Subcutaneous abdominal adipose tissue (tissue), 5 donors: ENCODE data around the gene C1orf21.

Experiments
- H3K27ac ChIP-seq: one replicate; pipeline ENCODE4 v1.7.0; 2013; ENCODE audit warnings: low read depth, mild to moderate bottlenecking, inconsistent platforms, low read length, moderate library complexity
- H3K27me3 ChIP-seq, 5 donors: one replicate each; pipeline ENCODE4 v1.7.0; 2013; ENCODE audit warnings: low read length in 5 of 5, inconsistent platforms in 1 of 5; ENCODE audit not compliant: control insufficient read depth in 5 of 5, insufficient read depth in 4 of 5
- H3K36me3 ChIP-seq, 5 donors: one replicate each; pipeline ENCODE4 v1.7.0; 2013; ENCODE audit warnings: low read length in 5 of 5; ENCODE audit not compliant: control insufficient read depth in 5 of 5, insufficient read depth in 5 of 5
- H3K4me1 ChIP-seq, 5 donors: one replicate each; pipeline ENCODE4 v1.7.0; 2013; ENCODE audit warnings: low read length in 5 of 5, mild to moderate bottlenecking in 3 of 5, moderate library complexity in 1 of 5; ENCODE audit not compliant: control insufficient read depth in 5 of 5, insufficient read depth in 5 of 5
- H3K4me3 ChIP-seq, 5 donors: one replicate each; pipeline ENCODE4 v1.7.0; 2013; ENCODE audit warnings: low read length in 5 of 5, low read depth in 1 of 5
- H3K9ac ChIP-seq, 5 donors: one replicate each; pipeline ENCODE4 v1.7.0; 2013; ENCODE audit warnings: low read length in 5 of 5, mild to moderate bottlenecking in 4 of 5, moderate library complexity in 3 of 5
- H3K9me3 ChIP-seq, 5 donors: one replicate each; pipeline ENCODE4 v1.7.0; 2013; ENCODE audit warnings: low read length in 5 of 5; ENCODE audit not compliant: control insufficient read depth in 5 of 5
- donor health status: healthy.
- donor health status: healthy.
- donor health status: healthy.
- donor health status: healthy.
- donor health status: healthy.

The C1orf21 gene

DNA sequence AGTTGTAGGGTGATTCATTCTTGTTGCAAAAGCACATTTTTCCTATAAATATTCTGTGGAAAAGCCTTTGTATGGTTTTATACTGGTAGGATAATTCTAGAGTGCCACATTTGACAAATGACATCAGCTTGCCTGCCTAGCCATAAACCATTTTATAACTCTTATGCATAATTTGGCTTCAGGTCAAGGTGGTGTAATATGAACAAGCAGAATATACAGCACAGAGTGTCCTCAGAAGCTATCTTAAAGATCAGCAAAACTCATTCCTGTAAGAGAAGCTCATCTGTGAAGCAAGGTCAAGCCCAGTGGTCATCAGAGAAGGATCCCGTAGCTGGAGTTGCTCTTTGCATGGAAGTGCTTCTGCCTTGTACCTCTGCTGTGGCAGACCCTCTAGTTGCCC lies 24.0 kb upstream of the C1orf21 start:
- no peak overlapping the region for H3K27ac ChIP-seq
- no peak overlapping the region for H3K9ac ChIP-seq
- no peaks in the 10 kb centered on the region for H3K36me3 ChIP-seq
- H3K4me1 ChIP-seq, result no peaks in the 10 kb centered on the region
- no peak overlapping the region for H3K4me3 ChIP-seq
- no peaks in the 10 kb centered on the region for H3K9me3 ChIP-seq
- no peaks in the 10 kb centered on the region for H3K27me3 ChIP-seq

DNA sequence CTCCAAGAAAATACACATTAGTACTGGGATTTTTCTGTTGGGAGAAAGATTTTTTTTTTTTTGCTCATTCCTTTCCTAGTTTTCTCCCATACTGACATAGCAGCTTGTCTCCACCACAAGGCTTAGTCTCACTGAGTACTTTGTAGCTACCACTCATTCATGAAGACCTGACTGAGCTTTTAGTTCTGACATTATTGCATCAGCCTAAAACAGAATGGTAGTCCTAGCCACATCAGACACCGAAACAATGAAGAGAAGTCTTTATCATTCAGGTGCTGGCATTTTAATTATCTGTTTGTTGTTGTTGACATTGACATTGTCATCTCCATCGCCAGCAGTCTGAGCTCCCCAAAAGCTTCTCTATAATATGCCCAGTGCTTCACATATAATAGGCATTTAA lies 21.1 kb upstream of the C1orf21 start:
- Histone ChIP-seq H3K27me3 (no peaks in the 10 kb centered on the region), H3K4me3 (no peak overlapping the region), H3K36me3 (no peaks in the 10 kb centered on the region), H3K9ac (no peak overlapping the region), H3K9me3 (no peaks in the 10 kb centered on the region), H3K4me1 (no peaks in the 10 kb centered on the region), H3K27ac (no peak overlapping the region)

DNA sequence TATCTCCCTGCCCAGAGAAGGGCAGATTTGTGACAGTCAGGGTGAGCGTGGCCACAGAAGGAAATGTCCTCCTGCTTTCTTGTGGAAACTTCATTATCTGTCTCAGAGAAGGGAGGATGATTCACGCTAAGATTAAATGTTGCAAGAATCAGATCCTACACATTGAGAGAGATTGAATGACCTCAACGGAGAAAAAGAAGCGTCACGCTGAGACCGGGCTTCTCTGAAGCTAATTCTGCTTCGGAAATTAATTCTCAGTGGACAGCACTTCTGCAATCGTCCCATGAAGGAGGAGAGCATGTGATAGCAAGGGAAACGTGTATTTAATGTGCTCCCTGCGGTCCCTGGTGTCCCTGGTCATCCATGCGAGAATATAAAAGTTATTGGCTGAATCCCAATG lies 19.8 kb upstream of the C1orf21 start:
- no peaks in the 10 kb centered on the region for H3K4me1 ChIP-seq
- no peak overlapping the region for H3K9ac ChIP-seq
- no peak overlapping the region for H3K27ac ChIP-seq
- H3K9me3 ChIP-seq, result no peaks in the 10 kb centered on the region
- H3K36me3 ChIP-seq, result no peaks in the 10 kb centered on the region
- H3K4me3 ChIP-seq, result no peak overlapping the region
- H3K27me3 ChIP-seq, result no peaks in the 10 kb centered on the region

DNA sequence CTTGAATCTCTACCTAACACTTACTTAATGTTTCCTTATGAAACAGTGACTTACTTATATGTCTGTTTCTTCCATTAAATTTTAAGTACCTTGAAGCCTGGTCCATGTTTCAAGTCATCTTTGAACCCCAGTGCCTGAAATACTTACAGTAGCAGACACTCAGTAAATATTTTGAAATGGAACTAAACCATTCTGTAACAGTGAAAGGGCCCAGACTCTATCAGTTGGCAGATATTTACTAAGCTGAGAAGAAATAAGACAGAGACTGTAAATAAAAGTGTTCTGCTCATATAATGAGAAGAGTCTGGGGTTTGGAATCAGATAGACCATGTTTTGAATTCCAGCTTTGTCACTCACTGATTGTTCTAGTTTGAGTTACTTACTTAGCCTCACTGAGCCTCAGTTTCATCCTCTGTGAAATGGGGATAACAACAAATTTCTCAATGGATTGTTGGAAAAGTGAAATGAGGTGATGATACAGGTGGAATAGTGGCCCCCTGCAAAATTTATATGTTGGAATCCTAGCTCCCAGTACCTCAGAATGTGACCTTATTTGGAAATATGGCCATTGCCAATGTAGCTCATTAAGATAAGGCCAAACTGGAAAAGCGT lies 19.3 kb upstream of the C1orf21 start:
- Histone ChIP-seq H3K27me3 (no peaks in the 10 kb centered on the region), H3K4me3 (no peak overlapping the region), H3K9ac (no peak overlapping the region), H3K9me3 (no peaks in the 10 kb centered on the region), H3K4me1 (no peaks in the 10 kb centered on the region), H3K27ac (no peak overlapping the region), H3K36me3 (no peaks in the 10 kb centered on the region)

DNA sequence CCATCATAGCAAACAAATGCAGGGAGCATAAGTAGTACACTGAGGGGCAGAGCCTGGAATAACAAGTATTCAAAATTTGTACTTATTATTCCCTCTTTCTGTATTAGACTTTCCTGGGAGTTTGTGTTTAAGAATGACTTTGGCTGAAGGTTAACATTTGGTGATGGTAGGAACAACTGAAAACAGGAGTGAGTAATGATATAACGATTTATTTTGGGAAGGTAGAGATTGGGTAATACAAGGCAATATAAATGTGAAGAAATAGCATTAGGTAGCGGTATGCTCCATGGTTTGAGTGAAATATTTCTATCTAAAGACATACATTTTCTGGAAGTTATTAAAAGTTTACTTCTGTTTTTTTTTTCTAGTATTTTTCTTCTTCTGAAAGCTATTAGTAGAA lies 18.5 kb upstream of the C1orf21 start:
- Histone ChIP-seq H3K9ac (no peak overlapping the region), H3K4me3 (no peak overlapping the region), H3K36me3 (no peaks in the 10 kb centered on the region), H3K27me3 (no peaks in the 10 kb centered on the region), H3K9me3 (no peaks in the 10 kb centered on the region), H3K4me1 (peaks cover 0 to 2% (median 0%) of the 10 kb centered on the region in 5 donors), H3K27ac (no peak overlapping the region)

DNA sequence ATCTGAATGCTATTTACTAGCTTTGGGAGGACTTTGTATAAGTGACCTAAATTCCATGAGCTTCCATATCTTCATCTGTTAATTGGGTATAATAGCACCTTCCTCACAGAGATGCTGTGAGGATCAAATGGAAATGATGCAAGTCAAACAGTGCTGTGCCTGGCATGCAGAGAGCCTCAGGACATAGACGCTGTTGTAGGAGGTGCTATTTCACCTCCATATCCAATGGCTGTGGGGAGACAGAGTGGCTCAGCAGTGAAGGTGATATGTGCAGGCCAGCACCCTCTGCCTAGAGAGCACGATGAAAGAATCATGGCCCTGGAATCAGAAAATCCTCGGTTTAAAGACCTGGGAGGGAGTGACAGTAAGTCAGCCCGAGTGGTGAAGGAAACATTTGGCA lies 16.0 kb upstream of the C1orf21 start:
- no peak overlapping the region for H3K4me3 ChIP-seq
- H3K9ac ChIP-seq, result no peak overlapping the region
- H3K4me1 ChIP-seq, result peaks cover 0 to 2% (median 0%) of the 10 kb centered on the region in 5 donors
- H3K27me3 ChIP-seq, result no peaks in the 10 kb centered on the region
- H3K36me3 ChIP-seq, result no peaks in the 10 kb centered on the region
- H3K27ac ChIP-seq, result no peak overlapping the region
- H3K9me3 ChIP-seq, result no peaks in the 10 kb centered on the region

DNA sequence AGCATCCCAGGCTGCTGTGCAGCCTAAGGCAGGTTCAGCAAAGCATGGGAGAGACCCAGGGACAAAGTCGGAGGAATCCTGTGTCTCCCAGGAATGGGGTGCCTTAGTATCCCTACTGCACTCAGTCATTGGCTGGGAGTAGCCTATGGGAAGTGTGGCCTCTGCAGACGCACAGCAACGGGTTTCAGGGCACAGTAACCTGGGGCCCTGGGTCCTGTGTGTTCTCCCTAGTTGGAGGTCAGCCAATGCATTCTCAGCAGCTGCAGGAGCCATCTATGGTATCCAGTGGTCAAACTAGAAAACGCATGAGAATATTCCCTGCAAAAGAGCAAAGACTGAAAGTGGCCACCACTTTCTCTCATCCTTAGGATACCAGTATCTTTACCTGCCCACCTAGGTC lies 13.7 kb upstream of the C1orf21 start:
- H3K9me3 ChIP-seq, result no peaks in the 10 kb centered on the region

DNA sequence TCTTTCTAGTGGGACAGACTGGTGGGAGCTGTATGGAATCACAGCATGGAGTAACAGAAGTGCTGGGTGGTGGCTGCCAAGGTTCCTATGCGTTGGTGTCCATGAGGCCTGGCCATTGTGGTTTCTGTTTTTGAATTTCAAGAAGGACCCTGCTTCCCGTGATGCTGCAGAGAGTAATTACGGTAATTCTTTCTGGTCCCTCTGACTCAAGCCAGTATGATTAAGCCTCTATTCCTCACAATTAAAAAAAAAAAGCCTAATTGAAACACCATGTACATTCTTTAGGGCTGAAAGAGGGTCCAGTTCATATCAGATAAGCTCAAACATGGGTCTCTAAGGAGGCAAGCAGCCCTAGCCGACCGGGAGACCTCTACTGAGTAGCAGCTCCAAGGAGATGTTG lies 10.5 kb upstream of the C1orf21 start:
- Histone ChIP-seq H3K4me3 (no peak overlapping the region), H3K27ac (no peak overlapping the region), H3K36me3 (no peaks in the 10 kb centered on the region), H3K4me1 (peaks cover 0 to 2% (median 0%) of the 10 kb centered on the region in 5 donors), H3K27me3 (peaks cover 0 to 4% (median 0%) of the 10 kb centered on the region in 5 donors), H3K9ac (no peak overlapping the region), H3K9me3 (no peaks in the 10 kb centered on the region)

More for the DNA sequence above, 13.7 kb upstream of the C1orf21 start:
- Histone ChIP-seq H3K4me3 (no peak overlapping the region), H3K27me3 (no peaks in the 10 kb centered on the region), H3K36me3 (no peaks in the 10 kb centered on the region), H3K27ac (no peak overlapping the region), H3K9ac (no peak overlapping the region), H3K4me1 (peaks cover 0 to 2% (median 0%) of the 10 kb centered on the region in 5 donors)

DNA sequence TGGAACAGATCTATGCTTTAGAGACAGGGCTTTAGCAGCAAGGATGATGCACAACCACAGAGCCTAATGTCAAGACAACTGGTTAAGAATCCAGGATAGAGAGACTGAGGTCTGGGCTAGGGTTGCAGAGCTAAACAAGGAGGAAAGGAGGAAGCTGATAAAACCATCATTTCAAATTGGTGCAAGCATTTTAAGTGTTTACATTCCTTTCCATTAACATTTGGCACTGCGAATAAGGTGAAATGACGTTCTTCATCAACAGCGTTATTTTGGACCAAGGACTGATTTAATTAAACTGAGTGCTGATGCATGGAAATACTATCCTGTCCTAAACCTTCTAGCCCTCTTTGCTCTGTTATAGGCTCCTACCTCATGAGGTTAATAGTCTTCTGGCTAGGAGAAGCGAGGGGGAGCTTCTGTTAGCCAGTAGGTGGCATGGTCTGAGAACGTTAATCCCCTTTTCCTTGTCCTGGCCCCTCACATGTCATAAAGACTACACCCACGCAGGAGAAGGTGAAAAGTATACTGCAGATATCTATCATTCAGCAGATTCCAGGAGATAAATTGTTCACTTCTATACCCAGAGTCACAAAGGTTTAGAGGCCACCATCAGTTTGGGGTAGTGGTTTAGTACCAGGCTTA lies 7.6 kb upstream of the C1orf21 start:
- no peaks in the 10 kb centered on the region for H3K4me1 ChIP-seq
- no peaks in the 10 kb centered on the region for H3K9me3 ChIP-seq
- peaks cover 0 to 4% (median 0%) of the 10 kb centered on the region in 5 donors for H3K27me3 ChIP-seq
- H3K9ac ChIP-seq, result no peak overlapping the region
- H3K36me3 ChIP-seq, result no peaks in the 10 kb centered on the region
- no peak overlapping the region for H3K4me3 ChIP-seq
- H3K27ac ChIP-seq, result no peak overlapping the region

DNA sequence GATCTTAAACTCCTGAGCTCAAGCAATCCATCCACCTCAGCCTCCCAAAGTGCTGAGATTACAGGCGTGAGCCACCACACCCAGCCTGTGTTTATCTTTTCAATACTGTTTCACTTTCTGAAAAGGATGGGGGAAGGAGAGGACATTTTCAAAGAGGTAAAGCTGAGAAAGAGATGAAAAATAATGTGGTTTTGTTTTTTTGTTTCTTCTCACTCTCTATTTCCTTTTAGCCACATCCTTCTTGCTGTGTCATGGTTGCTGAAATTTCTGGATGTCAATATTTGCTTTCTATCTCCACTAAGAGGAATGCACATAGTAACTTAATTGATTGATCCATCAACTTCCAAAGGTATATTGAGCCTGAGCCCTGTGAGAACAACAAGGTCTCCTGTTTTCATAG lies 6.4 kb upstream of the C1orf21 start:
- Histone ChIP-seq H3K36me3 (no peaks in the 10 kb centered on the region), H3K27ac (no peak overlapping the region), H3K9me3 (no peaks in the 10 kb centered on the region), H3K9ac (no peak overlapping the region), H3K4me3 (no peak overlapping the region), H3K27me3 (peaks cover 0 to 4% (median 0%) of the 10 kb centered on the region in 5 donors), H3K4me1 (no peaks in the 10 kb centered on the region)
